ENCODE data around the gene HSDL1. TPM values are rescaled to one million over a fixed set of nuclear protein-coding genes. Genes with fewer than 3 reads are reported as not detected.
"Not testable (repeated sequence)": the region's sequence is repeated elsewhere in the genome, so short reads cannot be mapped to it uniquely, and the experiment has no call there.

The HSDL1 gene
- total RNA-seq, 2 donors from 2014 or later, result 7.3 to 21.0 TPM

DNA sequence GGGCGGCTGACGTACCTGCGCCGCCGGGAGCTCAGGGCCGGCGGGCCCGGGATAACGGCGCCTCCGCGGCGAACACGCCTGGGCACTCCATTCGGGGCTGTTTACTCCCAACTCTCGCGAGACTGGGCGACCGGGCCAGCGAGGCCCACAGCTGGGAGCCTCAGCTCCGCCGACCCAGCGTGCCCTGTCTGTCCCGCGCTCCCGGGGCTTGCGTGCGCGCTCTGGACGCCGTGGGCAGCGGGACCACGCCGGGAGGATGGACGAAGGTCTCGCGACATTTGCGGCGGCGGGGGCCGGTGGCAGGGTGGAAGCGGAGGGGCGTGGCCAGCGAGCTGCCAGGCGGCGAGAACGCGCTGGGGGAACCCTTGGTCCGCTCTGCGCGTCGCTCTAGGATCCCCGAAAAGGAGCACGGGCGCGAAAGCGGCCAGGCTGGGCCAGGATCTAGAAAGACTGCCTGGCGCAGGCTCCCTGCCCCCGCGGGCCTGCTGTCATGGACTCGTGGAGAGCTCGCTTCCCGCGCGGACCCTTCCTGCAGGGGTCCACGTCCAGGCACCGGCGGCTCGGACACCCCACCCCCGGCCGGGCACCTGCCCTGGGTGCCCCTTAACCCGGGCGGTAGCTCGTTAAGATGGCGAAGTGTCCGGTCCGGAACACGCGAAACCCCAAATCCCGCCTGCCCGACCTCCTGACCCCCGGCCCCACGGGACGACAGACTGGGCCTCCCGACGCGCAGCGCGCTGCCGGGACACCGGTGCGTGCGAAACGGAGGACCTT, 28.1 kb downstream of the HSDL1 start, which contains the start of gene MBTPS1:
Gene MBTPS1, minus strand, starts transcription at position 223 of the 774 bp plus-strand sequence. CDS start 15,159 bp downstream, outside the sequence.
- peak; percentile 99 for DNase-seq (ENCODE audit: low spot score)
- Mint-ChIP-seq H3K4me3 (peak within 1 kb of the TSS; percentile 95), H3K27ac (peak within 1 kb of the TSS; percentile 89 to 93), H3K27me3 (no peaks in the 10 kb centered on the region), H3K36me3 (no peaks in the 10 kb centered on the region), H3K9me3 (no peaks in the 10 kb centered on the region), H3K4me1 (ENCODE audit: low read depth in 2 of 2) (peaks cover 11 to 17% of the 10 kb centered on the region in 2 donors)
- peak; percentile 98 to 99 for ATAC-seq

DNA sequence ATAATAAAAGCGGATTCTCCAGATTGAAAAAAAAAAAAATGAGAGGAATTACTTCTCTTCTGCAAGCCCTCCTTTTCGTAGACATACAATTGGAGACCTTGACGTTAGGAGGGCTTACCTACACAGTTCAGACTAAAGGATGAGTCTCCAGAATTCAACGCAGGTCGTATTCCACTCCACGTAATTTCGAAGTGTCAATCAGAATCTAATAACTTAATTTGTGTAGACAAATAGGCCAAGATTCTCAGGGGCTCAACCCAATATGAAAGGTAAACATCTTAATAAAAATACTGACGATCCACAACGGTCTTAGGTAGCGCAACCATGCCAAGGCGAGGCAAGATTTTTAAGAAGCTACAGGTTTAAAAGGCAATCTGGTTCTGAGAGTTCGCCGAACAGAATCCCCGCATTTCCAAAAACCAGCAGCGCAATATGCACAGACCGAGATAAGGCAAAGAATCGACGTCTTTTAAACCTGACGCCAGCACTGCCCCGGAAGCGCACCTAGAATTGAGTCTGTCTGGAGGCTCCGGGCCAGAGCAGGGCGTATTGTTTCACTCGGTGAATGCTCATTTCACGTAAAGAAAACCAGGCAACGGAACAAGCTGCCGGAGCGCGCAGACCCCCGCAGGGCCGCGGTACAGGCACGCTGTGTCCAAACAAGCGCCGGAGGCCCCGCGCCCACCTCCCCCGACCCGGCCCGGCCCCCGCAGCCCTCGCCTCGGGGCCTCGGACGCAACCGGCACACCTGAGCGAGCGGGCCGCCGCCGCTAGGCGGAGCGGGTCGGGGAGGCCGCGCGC, 28.9 kb downstream of the HSDL1 start:
- H3K4me1 Mint-ChIP-seq (ENCODE audit: low read depth in 2 of 2), result peaks cover 13 to 20% of the 10 kb centered on the region in 2 donors
- DNase-seq (ENCODE audit: low spot score), result no peak
- no peaks in the 10 kb centered on the region for H3K9me3 Mint-ChIP-seq
- peak overlapping the region; percentile 95 for H3K4me3 Mint-ChIP-seq
- no peaks in the 10 kb centered on the region for H3K36me3 Mint-ChIP-seq
- peak overlapping the region; percentile 89 to 93 for H3K27ac Mint-ChIP-seq
- H3K27me3 Mint-ChIP-seq, result no peaks in the 10 kb centered on the region
- peak; percentile 43 to 60 for ATAC-seq

DNA sequence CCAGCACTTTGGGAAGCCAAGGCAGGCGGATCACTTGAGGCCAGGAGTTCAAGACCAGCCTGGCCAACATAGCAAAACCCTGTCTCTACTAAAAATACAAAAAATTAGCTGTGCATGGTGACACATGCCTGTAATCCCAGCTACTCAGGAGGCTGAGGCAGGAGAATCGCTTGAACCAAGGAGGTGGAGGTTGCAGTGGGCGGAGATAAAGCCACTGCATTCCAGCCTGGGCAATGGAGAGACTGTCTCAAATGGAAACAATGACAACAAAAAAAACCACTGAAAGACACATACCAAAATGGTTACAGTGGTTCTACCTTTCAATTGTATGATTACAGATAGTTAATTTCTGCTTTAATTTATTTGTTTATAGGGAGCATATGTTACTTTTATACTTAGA, 33.0 kb downstream of the HSDL1 start:
- ATAC-seq; DNase-seq (ENCODE audit: low spot score); H3K36me3 Mint-ChIP-seq; H3K9me3 Mint-ChIP-seq; H3K4me3 Mint-ChIP-seq; H3K27me3 Mint-ChIP-seq; H3K27ac Mint-ChIP-seq: not testable (repeated sequence)
- peaks cover 26 to 28% of the 10 kb centered on the region in 2 donors for H3K4me1 Mint-ChIP-seq (ENCODE audit: low read depth in 2 of 2)

DNA sequence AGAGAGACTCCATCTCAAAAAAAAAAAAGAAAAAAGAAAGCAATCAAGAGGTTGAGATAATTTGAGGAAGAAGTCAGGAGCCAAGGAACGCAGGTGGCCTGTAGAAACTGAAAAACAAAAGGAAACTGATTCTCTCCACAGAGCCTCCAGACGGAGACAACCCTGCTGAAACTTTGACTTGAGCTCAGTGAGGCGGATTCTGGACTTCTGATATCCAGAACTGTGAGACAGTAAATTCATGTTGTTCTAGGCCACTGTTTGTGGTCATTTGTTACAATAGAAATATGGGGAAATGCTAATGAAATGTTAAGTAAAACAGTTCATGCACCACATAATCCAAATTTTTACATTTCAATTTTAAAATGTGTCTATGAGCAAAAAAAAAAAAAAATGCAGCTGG, 33.5 kb downstream of the HSDL1 start:
- H3K4me1 Mint-ChIP-seq (ENCODE audit: low read depth in 2 of 2), result peaks cover 30 to 32% of the 10 kb centered on the region in 2 donors
- H3K27ac Mint-ChIP-seq, result no peak overlapping the region
- DNase-seq (ENCODE audit: low spot score) (no peak), ATAC-seq (no peak)
- H3K4me3 Mint-ChIP-seq, result no peak overlapping the region
- H3K9me3 Mint-ChIP-seq, result no peaks in the 10 kb centered on the region
- no peaks in the 10 kb centered on the region for H3K27me3 Mint-ChIP-seq
- H3K36me3 Mint-ChIP-seq, result no peaks in the 10 kb centered on the region

DNA sequence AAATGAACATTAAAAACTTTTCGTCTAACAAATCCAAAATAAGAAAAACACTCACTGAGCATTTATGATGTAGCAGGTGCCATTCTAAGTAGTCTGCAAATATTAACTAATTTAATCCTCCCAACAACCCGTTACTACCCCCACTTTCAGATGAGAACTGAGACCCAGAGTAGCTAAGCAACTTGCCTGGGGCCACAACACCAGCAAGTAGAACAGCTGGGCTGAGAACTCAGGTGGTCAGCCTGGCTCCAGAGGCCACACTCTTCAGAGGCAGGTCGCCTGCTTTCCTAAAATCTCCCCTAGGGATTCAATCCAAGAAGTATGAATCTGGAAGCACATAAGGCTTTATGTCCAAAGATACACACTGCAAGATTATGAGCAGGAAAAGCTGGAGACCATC, 34.5 kb downstream of the HSDL1 start:
- Mint-ChIP-seq H3K36me3 (no peaks in the 10 kb centered on the region), H3K27ac (no peak overlapping the region), H3K4me1 (ENCODE audit: low read depth in 2 of 2) (peaks cover 32 to 34% of the 10 kb centered on the region in 2 donors), H3K27me3 (no peaks in the 10 kb centered on the region), H3K4me3 (no peak overlapping the region), H3K9me3 (no peaks in the 10 kb centered on the region)
- DNase-seq (ENCODE audit: low spot score) (no peak), ATAC-seq (no peak)

DNA sequence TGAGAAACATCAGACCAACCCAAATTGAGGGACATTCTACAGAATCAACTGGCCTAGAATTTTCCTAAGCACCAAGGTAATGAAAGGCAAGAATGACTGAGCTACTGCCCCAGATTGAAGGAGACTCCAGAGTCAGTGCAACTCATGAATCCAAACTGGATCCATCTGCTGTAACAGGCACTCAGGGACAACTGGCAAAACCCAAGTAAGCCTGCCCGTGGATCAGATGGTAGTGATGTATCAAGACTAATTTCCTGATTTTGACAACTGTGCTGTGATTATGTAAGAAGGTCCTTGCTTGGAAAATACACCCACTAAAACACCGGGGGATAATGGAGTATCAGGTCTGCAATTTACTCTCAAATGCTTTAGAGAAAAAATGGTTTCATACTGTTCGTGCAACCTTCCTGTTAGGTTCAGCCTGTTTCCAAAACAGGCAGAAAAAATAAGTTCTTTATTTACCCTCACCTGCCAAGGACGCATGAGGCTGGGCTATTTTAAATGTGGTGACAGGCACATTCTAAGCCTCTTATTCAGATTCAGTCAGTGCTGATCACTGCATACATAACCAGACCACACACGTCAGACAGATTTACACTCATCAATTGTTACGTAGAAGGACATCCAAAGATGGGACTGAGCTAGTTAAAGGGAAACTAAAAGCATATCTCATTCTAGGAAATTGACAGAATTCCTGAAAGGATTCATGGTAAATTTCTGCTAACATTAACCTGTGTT, 35.2 kb downstream of the HSDL1 start:
- Mint-ChIP-seq H3K27ac (no peak overlapping the region), H3K36me3 (no peaks in the 10 kb centered on the region), H3K4me1 (ENCODE audit: low read depth in 2 of 2) (peaks cover 34 to 35% of the 10 kb centered on the region in 2 donors), H3K4me3 (no peak overlapping the region), H3K27me3 (no peaks in the 10 kb centered on the region), H3K9me3 (no peaks in the 10 kb centered on the region)
- ATAC-seq, result no peak
- DNase-seq (ENCODE audit: low spot score), result no peak

DNA sequence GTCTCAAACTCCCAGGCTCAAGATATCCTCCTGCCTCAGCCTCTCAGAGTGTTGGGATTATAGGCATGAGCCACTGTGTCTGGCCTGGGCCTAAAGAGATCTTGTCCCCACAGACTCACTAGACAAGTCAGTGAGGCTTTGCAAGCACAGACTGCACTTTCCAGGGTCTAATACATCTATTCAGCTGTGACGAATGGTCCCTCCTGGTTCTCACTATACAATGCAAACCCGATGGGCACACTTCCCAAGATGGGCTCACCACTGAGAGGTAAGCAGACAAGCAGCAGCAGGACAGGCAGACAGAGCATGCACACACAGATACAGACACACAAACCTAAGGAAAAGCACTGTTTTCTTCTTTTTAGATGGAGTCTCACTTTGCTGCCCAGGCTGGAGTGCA, 37.1 kb downstream of the HSDL1 start:
- H3K27me3 Mint-ChIP-seq, result no peaks in the 10 kb centered on the region
- DNase-seq (ENCODE audit: low spot score), result no peak
- no peaks in the 10 kb centered on the region for H3K36me3 Mint-ChIP-seq
- no peak for ATAC-seq
- peaks cover 34 to 39% of the 10 kb centered on the region in 2 donors for H3K4me1 Mint-ChIP-seq (ENCODE audit: low read depth in 2 of 2)
- no peaks in the 10 kb centered on the region for H3K9me3 Mint-ChIP-seq
- H3K27ac Mint-ChIP-seq, result no peak overlapping the region
- H3K4me3 Mint-ChIP-seq, result no peak overlapping the region

DNA sequence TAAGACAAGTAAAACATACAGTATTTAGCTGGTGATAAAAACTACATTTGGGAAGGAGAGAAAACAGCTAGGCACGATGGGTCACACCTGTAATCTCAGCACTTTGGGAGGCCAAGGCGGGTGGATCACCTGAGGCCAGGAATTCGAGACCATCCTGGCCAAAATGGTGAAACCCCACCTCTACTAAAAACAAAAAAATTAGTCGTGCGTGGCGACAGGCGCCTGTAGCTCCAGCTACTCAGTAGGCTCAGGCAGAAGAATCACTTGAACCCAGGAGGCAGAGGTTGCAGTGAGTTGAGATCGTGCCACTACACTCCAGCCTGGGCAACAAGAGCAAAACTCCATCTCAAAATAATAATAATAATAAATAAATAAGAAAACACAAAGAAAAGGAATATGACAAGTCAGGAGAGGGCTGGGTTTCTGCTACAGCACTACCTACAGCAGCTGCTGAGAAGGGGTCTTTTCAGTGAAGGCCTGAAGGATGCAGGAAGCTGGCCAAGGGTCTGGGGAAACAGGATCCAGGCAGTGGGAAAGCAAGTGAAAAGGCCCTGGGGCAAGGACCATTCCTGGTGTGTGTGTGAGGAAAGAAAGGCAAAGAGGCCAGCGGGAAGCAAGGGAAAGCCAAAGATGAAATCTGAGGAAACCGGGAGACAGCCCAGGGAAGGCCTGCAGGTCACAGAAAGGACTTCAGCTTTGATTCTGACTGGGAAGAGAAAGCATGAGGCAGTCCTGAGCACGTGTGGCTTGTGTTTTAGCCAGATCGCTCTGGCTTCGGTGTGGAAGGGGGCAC, 38.8 kb downstream of the HSDL1 start:
- Mint-ChIP-seq H3K27ac (peak overlapping the region in 1 of 2 donors; percentile 26), H3K4me1 (ENCODE audit: low read depth in 2 of 2) (peaks cover 31 to 37% of the 10 kb centered on the region in 2 donors), H3K9me3 (no peaks in the 10 kb centered on the region), H3K4me3 (no peak overlapping the region), H3K27me3 (no peaks in the 10 kb centered on the region), H3K36me3 (no peaks in the 10 kb centered on the region)
- no peak for ATAC-seq
- no peak for DNase-seq (ENCODE audit: low spot score)

DNA sequence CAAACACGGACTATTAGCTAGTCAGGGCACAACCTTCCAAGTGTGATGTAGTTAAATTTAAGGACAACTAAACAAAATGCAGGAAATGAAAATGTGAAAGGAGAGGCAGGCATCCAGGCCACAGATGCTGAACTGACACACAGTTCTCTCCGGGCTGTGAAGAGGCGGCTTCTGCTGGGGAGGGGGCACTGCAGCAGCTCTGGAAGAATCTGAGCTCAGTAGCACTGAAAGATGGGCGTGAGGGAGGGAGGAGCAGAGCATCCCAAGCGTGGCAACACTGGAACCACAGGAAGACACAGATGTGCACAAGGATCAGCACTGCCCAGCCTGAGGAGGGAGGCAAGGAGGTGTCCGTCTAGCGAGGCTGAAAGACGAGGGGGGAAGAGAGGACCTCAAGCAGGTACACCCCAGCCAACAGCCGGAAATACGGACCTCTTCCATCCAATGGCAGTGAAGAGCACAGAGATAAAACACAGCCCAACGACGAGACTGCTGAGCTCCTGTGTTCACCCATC, 39.6 kb downstream of the HSDL1 start:
- Mint-ChIP-seq H3K4me1 (ENCODE audit: low read depth in 2 of 2) (peaks cover 24 to 30% of the 10 kb centered on the region in 2 donors), H3K27me3 (no peaks in the 10 kb centered on the region)

DNA sequence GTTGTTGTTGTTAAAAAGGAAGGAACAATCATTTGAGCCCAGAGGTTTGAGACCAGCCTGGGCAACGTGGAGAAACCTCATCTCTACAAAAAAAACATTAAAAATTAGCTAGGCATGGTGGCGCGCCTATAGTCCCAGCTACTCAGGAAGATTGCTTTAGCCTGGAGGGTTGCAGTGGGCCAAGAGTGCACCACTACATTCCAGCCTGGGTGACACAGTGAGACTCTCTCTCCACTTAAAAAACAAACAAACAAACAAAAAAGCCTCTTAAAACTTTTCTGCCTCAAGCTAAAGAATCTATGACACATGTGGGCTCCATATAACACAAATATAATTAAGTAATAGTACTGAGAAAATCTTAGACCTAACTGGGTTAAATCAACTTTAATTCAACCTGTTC, 40.7 kb downstream of the HSDL1 start:
- H3K36me3 Mint-ChIP-seq, result no peaks in the 10 kb centered on the region
- DNase-seq (ENCODE audit: low spot score), result no peak
- ATAC-seq, result no peak
- H3K4me1 Mint-ChIP-seq (ENCODE audit: low read depth in 2 of 2), result peaks cover 28 to 35% of the 10 kb centered on the region in 2 donors
- no peaks in the 10 kb centered on the region for H3K27me3 Mint-ChIP-seq
- H3K27ac Mint-ChIP-seq, result no peak overlapping the region
- H3K4me3 Mint-ChIP-seq, result no peak overlapping the region
- no peaks in the 10 kb centered on the region for H3K9me3 Mint-ChIP-seq

More for the DNA sequence above, 39.6 kb downstream of the HSDL1 start:
- H3K27ac Mint-ChIP-seq, result no peak overlapping the region
- no peaks in the 10 kb centered on the region for H3K36me3 Mint-ChIP-seq
- ATAC-seq (no peak), DNase-seq (ENCODE audit: low spot score) (no peak)
- no peak overlapping the region for H3K4me3 Mint-ChIP-seq
- H3K9me3 Mint-ChIP-seq, result no peaks in the 10 kb centered on the region

DNA sequence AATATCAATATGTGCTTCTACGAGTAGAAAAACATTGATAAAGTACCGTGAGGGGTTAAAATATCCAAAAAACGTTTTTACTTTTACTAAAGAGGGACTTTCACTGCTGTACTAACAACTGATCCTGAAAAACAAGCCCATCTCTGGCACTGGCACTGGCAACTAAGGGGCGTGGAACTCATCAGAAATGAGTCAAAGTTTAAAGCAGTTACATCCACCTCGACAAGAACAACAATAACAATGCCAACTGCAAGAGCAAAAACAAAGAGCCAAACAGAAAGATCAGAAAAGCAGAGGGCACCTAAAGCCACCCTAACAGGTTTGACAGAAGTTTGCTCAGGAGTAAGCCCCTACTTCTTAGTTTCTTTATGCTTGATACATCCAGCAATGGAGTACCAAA, 41.3 kb downstream of the HSDL1 start:
- no peak for DNase-seq (ENCODE audit: low spot score)
- H3K27me3 Mint-ChIP-seq, result no peaks in the 10 kb centered on the region
- H3K4me3 Mint-ChIP-seq, result no peak overlapping the region
- no peaks in the 10 kb centered on the region for H3K9me3 Mint-ChIP-seq
- peaks cover 25 to 36% of the 10 kb centered on the region in 2 donors for H3K4me1 Mint-ChIP-seq (ENCODE audit: low read depth in 2 of 2)
- H3K36me3 Mint-ChIP-seq, result no peaks in the 10 kb centered on the region
- no peak overlapping the region for H3K27ac Mint-ChIP-seq
- ATAC-seq, result no peak

DNA sequence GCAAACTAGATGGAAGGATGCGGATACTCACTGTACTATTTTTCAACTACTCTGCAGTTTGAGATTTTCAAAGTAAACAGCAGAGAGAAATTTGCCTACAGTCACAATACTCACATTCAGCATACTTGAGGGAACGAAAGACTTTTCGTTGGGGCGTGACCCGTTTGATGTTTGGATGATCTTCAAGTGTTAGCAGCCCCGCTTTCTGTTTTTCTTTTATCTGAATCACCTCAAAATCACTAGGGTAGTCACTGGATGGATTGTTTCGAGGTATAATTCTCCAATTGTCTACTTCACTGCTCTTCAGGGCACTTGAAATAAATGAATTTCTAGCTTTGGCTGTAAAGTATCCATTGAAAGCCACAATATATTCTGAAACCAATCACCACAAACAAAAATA, 46.0 kb downstream of the HSDL1 start:
- H3K36me3 Mint-ChIP-seq, result peaks cover 13% of the 10 kb centered on the region
- peaks cover 9 to 16% of the 10 kb centered on the region in 2 donors for H3K4me1 Mint-ChIP-seq (ENCODE audit: low read depth in 2 of 2)
- no peak for DNase-seq (ENCODE audit: low spot score)

More for the DNA sequence above, 46.0 kb downstream of the HSDL1 start:
- Mint-ChIP-seq H3K4me3 (no peak overlapping the region), H3K27me3 (no peaks in the 10 kb centered on the region), H3K27ac (no peak overlapping the region), H3K9me3 (no peaks in the 10 kb centered on the region)
- ATAC-seq, result no peak

All from natural killer cell treated with Interleukin-12 subunit alpha and Interleukin-12 subunit beta and Interleukin-15 and Interleukin-18, amount 100 ng/mL, for 72 hours (primary cell).